HCT116 (cell line): ENCODE results near the gene ARL2.

Experiments used
- CEBPB ChIP-seq: IDR thresholded peaks from 2 replicates; pipeline ENCODE4 v1.6.1; 2012; ENCODE audit warnings: low read depth
- CTCF ChIP-seq, 3 experiments: fragments of 200-600 bp in 1 of 3; sonication (generic) in 1 of 3; IDR thresholded peaks in 2 of 3; conservative IDR thresholded peaks in 1 of 3; 2 replicates each; pipeline ENCODE4 v1.5.1; 2012 to 2017; ENCODE audit warnings: low read depth in 2 of 3, low read length in 2 of 3, antibody characterized with exemption in 1 of 3, borderline replicate concordance in 1 of 3, control low read depth in 1 of 3, mild to moderate bottlenecking in 1 of 3, mixed read lengths in 1 of 3, mixed run types in 1 of 3, moderate library complexity in 1 of 3; ENCODE audit not compliant: insufficient read depth in 1 of 3
- EZH2phosphoT487 ChIP-seq: fragments of 200-600 bp; IDR thresholded peaks from 2 replicates; pipeline ENCODE4 v1.6.1; 2018; ENCODE audit warnings: antibody characterized with exemption, borderline replicate concordance
- POLR2A ChIP-seq: IDR thresholded peaks from 2 replicates; pipeline ENCODE4 v1.7.0; 2011; ENCODE audit warnings: borderline replicate concordance; ENCODE audit not compliant: insufficient read depth, insufficient read length; ENCODE audit errors: extremely low read depth
- REST ChIP-seq: IDR thresholded peaks from 2 replicates; pipeline ENCODE4 v1.6.1; 2012; ENCODE audit warnings: low read depth
- SIN3A ChIP-seq: IDR thresholded peaks from 2 replicates; pipeline ENCODE4 v1.6.1; 2012; ENCODE audit warnings: low read depth

GRCh38 chr11:65057526-65057925, 43.6 kb downstream of the ARL2 start:
- TF ChIP-seq POLR2A (no peak), CTCF (IDR thresholded peaks at IDR 0.05 in 2 of 3, conservative IDR thresholded peaks at IDR 0.05 in 1 of 3; ENCODE audit: borderline replicate concordance in 1 of 3, insufficient read depth in 1 of 3, low read depth in 2 of 3, low read length in 2 of 3) (no peak), REST (no peak), EZH2phosphoT487 (no peak), CEBPB (no peak), SIN3A (no peak)
